Fibroblast of skin of abdomen (primary cell): Measurements from ENCODE around the gene TTC39A.
"Not testable (repeated sequence)": the region's sequence is repeated elsewhere in the genome, so short reads cannot be mapped to it uniquely, and the experiment has no call there.

ENCODE experiments used
- DNase-seq: peaks from one replicate; pipeline ENCODE4 v3.0.0-alpha.2; 2013

Gene TTC39A

DNA sequence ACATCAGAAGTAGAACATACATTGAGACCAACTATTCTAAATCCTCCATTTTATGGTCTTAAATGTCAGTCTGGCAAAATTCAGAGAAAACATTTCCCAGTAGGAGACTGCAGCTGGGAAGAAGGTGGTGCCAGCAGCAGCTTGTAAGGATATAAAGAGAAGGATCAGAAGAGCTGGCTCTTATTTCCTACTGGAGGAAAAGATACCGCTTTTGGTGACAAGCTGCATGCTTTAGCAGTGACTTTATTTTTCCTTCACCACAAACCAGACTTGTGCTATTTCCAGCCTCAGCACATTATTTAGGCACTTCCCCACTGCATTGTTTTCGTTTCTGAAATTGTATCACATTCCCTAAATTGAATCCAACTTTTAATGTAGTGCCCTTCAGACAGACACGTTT lies 65.9 kb downstream of the TTC39A start:
- DNase-seq: peak; percentile 95

DNA sequence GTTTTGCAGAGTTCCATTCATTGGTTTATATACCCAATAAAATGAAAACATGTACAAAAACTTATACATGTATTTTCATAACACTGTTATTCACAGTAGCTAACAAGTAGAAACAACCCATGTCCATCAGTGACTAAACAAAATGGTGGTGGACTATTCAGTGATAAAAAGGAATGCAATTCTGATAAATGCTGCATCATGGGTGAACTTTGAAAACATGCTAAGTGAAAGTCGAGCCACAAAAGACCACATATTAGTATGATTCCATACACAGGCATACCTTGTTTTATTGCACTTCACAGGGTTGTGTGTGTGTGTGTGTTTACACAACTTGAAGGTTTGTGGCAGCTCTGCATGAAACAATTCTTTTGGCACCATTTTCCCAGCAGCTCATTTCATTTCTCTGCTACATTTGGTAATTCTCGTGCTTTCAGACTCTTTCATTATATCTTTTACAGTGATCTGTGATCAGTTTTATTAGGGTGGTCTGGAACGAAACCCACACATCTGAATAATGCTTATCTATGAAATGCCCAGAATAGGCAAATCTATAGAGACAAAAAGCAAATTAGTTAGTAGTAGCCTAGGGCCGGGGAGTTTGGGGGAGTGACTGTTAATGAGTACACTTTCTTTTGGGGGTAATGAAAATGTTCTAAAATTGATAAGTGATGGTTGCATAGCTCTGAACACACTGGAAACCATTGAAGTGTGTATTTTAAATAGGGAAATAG lies 67.0 kb downstream of the TTC39A start:
- no peak for DNase-seq

DNA sequence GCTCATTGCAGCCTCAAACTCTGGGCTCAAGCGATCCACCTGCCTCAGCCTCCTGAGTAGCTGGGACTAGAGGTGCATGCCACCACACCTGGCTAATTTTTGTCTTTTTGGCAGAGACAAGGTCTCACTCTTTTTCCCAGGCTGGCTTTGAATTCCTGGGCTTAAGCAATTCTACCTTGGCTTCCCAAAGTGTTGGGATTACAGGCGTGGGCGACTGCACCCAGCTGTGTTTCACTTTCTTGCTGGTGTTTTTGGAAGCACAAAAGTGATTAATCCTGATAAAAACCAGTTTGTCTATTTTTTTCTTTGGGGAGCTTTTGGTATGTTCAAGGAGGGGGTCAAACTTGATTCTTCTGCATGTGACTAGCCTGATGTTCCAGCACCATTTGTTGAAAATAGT lies 75.0 kb downstream of the TTC39A start:
- no peak for DNase-seq

DNA sequence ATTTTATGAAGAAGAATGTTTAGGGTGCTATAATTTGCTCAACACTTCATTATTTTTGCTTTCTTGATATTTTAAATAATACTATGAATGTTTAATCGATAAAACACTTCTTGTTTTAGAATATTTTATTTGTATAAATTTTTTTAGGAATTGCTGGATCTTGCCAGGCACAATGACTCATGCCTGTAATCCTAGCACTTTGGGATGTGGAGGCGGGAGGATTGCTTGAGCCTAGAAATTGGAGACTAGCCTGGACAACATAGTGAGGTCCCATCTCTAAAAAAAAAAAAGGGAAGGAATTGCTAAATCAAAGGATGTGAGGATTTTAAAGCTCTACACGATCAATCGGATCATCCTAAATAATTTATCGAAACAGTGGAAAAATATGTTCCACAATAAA lies 76.7 kb downstream of the TTC39A start:
- no peak for DNase-seq

DNA sequence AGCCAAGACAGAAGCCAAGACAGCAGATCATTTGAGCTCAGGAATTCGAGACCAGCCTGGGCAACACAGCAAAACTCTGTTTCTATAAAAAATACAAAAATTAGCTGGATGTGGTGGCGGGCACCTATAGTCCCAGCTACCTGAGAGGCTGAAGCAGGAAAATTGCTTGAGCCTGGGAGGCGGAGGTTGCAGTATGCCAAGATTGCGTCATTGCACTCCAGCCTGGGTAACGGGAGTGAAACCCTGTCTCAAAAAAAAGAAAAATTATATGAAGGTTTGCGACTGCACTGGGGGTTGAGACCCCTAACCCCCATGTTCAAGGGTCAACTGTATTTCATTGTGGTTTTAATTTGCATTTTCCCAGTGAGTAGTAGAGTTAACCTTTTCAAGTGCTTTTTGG lies 78.0 kb downstream of the TTC39A start:
- DNase-seq: no peak

DNA sequence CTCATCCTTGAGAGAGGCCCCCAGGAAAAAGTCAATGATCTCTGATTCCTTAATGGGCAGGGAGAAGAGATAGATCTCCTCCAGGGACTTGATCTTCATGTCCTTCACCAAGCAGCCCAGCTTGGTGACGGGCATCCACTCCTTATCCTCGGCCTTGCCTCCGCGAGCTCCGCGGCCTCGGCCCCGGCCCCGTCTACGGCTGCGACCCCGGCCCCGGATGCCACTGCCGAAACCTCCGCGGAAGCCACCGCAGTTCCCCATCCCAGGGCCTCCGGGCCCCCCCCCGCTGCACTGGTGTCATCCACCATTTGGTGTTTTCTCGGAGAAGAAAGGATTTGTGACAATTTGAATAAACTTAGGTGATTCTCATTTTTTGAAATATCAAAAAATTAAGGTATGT lies 79.2 kb downstream of the TTC39A start:
- DNase-seq: not testable (repeated sequence)

DNA sequence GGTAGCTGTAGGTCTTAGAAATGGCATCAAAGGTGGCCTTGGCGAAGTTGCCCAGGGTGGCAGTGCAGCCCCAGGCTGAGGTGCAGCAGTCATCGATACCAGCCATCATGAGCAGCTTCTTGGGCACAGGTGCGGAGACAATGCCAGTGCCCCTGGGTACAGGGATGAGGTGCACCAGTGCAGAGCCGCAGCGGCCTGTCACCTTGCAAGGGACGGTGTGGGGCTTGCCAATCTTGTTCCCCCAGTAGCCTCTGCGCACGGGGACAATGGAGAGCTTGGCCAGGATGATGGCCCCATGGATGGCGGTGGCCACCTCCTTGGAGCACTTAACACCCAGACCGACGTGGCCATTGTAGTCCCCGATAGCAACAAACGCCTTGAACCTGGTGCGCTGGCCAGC lies 79.6 kb downstream of the TTC39A start:
- DNase-seq: not testable (repeated sequence)

DNA sequence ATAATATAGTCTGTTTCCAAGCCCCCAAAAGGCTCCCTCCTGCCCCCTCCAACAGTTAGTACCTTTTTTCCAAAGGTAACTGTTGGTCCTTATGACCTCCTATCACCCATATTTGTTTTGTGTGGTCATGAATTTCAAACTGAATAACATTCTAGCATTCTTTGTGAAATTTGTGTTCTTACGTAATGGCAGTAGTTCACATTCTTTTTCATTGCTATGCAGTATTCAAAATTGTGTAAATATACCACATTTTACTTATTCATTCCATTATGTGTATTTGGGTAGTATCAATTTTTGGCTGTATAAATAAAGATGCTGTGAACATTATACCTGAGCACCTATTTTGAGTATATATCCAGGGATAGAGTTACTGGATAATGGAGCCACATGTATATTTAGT lies 80.9 kb downstream of the TTC39A start:
- no peak for DNase-seq

DNA sequence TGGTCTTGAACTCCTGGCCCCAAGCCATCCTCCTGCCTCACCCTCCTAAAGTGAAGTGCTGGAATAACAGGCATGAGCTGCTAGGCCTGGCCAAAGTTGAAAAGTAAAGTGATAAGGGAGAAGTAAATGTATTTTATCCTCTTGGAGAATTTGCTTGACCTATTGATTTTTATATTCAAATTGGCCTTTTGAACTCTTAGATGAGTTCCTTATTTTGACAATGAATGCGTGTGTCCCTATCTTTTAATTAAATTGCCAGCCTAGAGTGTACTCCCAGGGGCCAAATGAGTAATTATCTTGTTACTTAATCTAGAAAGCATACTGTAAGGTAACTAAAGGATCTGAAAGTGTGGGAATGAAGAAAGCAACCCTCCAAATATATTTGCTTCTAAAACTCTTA lies 82.9 kb downstream of the TTC39A start:
- DNase-seq: no peak

DNA sequence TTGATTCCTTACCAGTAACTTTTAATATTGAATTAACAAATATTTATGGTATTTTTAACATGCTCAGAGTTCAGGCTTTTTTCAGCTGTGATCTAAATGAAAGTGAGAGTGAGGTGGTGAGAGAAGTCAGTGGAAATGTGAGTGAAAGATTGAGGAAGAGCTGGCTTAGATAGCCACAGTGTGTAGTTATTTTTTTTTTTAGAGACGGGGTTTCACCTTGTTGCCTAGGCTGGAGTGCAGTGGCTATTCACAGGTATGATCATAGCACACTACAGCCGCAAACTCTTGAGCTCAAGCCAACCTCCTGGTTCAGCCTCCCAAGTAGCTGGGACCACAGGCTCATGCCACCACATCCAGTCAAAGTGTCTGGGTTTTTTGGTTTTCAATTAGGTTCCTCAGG lies 83.3 kb downstream of the TTC39A start:
- DNase-seq: no peak

DNA sequence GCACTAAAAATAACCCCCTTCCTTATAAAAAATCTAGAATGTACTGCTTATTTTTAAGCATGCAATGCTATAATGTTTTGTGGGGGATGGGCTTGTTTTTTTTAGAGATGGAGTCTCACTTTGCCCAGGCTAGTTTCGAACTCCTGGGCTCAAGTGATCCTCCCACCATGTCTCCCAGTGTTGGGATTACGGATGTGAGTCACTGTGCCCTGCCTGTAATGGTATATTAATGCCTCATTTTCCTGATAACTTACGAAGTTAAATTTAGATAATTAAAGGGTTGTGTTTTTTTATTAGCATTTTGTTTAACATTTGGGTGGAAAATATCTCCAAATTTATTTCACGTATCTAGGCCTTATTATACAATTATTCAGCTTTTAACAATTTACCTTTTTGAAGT lies 87.8 kb downstream of the TTC39A start:
- DNase-seq: no peak

DNA sequence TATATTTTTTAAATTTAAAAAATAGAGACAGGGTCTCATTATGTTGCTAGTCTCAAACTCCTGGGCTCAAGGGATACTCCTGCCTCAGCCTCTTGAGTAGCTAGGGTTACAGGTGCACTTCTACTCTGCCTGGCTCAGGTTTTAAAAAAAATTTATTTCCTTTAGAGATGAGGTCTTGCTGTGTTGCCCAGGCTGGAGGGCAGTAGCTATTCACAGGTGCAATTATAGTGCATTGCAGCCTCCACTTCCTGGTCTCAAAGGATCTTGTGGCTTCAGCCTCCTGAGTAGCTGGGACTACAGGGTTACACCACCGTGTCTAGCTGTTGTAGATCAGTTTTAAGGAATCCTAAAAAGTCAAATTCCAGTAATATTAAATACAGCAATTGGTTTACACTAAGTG lies 89.2 kb downstream of the TTC39A start:
- DNase-seq: no peak

DNA sequence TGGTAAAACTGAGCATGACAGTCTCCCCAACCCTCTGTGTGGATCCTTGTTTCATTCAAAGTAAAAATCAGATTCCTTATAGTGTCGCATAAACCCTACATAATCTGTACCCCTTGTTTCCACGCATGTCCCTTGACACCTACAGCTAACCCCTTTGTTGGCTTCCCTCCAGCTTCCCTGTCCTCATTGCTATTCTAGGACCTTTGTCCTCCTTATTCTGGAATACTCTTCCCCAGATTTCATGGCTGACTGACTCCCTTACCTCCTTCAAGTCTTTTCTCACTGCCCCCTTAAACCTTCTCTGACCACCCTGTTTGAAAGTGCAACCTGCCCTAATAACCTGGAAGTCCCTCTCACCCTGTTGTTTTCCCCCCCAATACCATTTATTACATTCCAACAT lies 90.3 kb downstream of the TTC39A start:
- DNase-seq: no peak

DNA sequence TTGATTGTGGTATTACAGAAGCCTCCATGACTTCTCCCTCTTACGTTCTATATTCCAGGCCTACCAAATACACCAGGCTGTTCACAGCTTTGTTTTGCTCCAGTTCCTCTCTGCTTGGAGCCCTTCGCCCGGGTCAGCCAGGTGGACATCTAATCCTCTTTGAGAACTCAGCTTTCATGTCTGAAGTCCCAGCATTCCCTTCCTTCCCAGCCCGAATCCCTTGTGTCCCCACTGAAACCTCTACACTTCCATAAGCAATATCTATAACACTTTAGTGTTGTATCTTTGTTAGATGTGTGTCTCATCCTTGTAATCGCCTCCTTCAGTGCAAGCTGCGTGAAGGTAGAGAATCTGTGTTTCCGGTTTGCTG lies 92.3 kb downstream of the TTC39A start:
- DNase-seq: no peak

DNA sequence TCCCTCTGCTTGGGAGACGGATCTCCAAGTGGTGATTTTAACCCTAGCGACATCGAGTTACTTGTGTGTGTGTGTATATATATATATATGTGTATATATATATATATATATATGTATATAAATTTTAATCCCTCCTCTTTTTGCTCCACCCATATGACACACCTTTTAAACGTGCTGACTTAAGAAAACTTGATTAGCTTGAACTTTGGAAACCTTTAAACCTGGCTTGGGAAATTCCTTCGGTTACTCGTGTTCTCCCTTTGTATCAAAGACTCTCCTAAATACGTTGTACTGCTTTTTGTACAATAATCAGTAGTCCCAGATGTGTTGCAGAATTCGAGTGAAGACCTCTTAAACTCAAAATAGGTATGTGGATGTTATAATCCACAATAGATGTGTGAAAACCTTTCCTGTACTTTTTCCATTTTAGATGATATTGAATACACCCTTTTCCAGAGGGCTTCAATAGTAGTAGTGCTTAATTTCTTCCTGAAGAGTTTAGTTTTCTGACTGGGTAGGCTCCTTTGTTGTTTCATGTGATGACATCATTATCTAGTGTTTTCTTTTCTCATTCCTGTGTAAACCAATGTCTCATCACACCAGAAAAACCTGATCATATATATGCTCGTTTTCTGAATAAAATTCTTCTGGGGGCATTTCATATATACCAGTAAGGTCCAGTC lies 92.9 kb downstream of the TTC39A start:
- no peak for DNase-seq
